ENCODE results near the gene KIF17. TPM values are rescaled to one million over a fixed set of nuclear protein-coding genes. Genes with fewer than 3 reads are reported as not detected.
"Not testable (repeated sequence)": the region's sequence is repeated elsewhere in the genome, so short reads cannot be mapped to it uniquely, and the experiment has no call there.

KIF17 gene
- total and polyA plus RNA-seq, 5 donors, result 2.0 to 6.4 (median 4.6) TPM

GRCh38 chr1:20684651-20685050 is 33.2 kb downstream of the KIF17 start:
- intact Hi-C loops (cut with DNase I), result no loop called here
- peaks cover 3% of the 10 kb centered on the region for H3K4me1 ChIP-seq (ENCODE audit: control insufficient read depth, insufficient read depth, low read length)
- peak overlapping the region; percentile 72 for H3K27ac ChIP-seq (ENCODE audit: low read length)

GRCh38 chr1:20684050-20684620 is 33.7 kb downstream of the KIF17 start:
- peak overlapping the region; percentile 72 for H3K27ac ChIP-seq (ENCODE audit: low read length)
- DNase-seq (peak in 1 of 3 donors; percentile 57), ATAC-seq (no peak)
- no peaks in the 10 kb centered on the region for H3K27me3 ChIP-seq (ENCODE audit: control insufficient read depth, insufficient read depth)
- intact Hi-C loops (cut with DNase I), result no loop called here
- H3K4me1 ChIP-seq (ENCODE audit: control insufficient read depth, insufficient read depth, low read length), result peaks cover 3% of the 10 kb centered on the region
- 66% methylated on average over 13 of the region's 13 CpGs for WGBS
- no peaks in the 10 kb centered on the region for H3K9me3 ChIP-seq (ENCODE audit: control insufficient read depth, low read length)
- H3K4me3 ChIP-seq (ENCODE audit: low read length), result peak overlapping the region; percentile 30

More at GRCh38 chr1:20684651-20685050, 33.2 kb downstream of the KIF17 start:
- H3K4me3 ChIP-seq (ENCODE audit: low read length), result peak overlapping the region; percentile 30
- peak; percentile 18 to 24 for ATAC-seq
- H3K9me3 ChIP-seq (ENCODE audit: control insufficient read depth, low read length), result no peaks in the 10 kb centered on the region
- H3K27me3 ChIP-seq (ENCODE audit: control insufficient read depth, insufficient read depth), result no peaks in the 10 kb centered on the region
- WGBS, result 80% methylated on average over 14 of the region's 14 CpGs
- no peak for DNase-seq

- ATAC-seq (no peak), DNase-seq (peak in 1 of 3 donors; percentile 63)
- H3K4me3 ChIP-seq (ENCODE audit: low read length), result peak overlapping the region; percentile 9
- H3K9me3 ChIP-seq (ENCODE audit: control insufficient read depth, low read length), result no peaks in the 10 kb centered on the region
- intact Hi-C loops (cut with DNase I), result no loop called here
- H3K27ac ChIP-seq (ENCODE audit: low read length), result peak overlapping the region; percentile 28
- H3K4me1 ChIP-seq (ENCODE audit: control insufficient read depth, insufficient read depth, low read length), result peaks cover 3% of the 10 kb centered on the region
- WGBS, result 73% methylated on average over 10 of the region's 10 CpGs
- H3K27me3 ChIP-seq (ENCODE audit: control insufficient read depth, insufficient read depth), result no peaks in the 10 kb centered on the region
Measured at GRCh38 chr1:20683614-20684013, 34.2 kb downstream of the KIF17 start.

- ATAC-seq, result no peak
- Histone ChIP-seq H3K4me3 (ENCODE audit: low read length) (no peak overlapping the region), H3K9me3 (ENCODE audit: control insufficient read depth, low read length) (no peaks in the 10 kb centered on the region), H3K27me3 (ENCODE audit: control insufficient read depth, insufficient read depth) (no peaks in the 10 kb centered on the region), H3K4me1 (ENCODE audit: control insufficient read depth, insufficient read depth, low read length) (peaks cover 3% of the 10 kb centered on the region), H3K27ac (ENCODE audit: low read length) (no peak overlapping the region)
- intact Hi-C loops (cut with DNase I), result no loop called here
- DNase-seq, result no peak
- WGBS, result 62% methylated on average over 24 of the region's 24 CpGs
Measured at GRCh38 chr1:20682571-20683236, 35.1 kb downstream of the KIF17 start.

GRCh38 chr1:20681999-20682398 is 35.8 kb downstream of the KIF17 start:
- intact Hi-C loops (cut with DNase I), result no loop called here
- Histone ChIP-seq H3K27ac (ENCODE audit: low read length) (no peak overlapping the region), H3K9me3 (ENCODE audit: control insufficient read depth, low read length) (no peaks in the 10 kb centered on the region), H3K4me3 (ENCODE audit: low read length) (no peak overlapping the region), H3K4me1 (ENCODE audit: control insufficient read depth, insufficient read depth, low read length) (peaks cover 3% of the 10 kb centered on the region), H3K27me3 (ENCODE audit: control insufficient read depth, insufficient read depth) (no peaks in the 10 kb centered on the region)
- ATAC-seq (no peak), DNase-seq (no peak)
- 91% methylated on average over 9 of the region's 9 CpGs for WGBS

- DNase-seq (no peak), ATAC-seq (no peak)
- Histone ChIP-seq H3K4me3 (ENCODE audit: low read length) (no peak overlapping the region), H3K27ac (ENCODE audit: low read length) (no peak overlapping the region), H3K27me3 (ENCODE audit: control insufficient read depth, insufficient read depth) (no peaks in the 10 kb centered on the region), H3K4me1 (ENCODE audit: control insufficient read depth, insufficient read depth, low read length) (no peaks in the 10 kb centered on the region), H3K9me3 (ENCODE audit: control insufficient read depth, low read length) (no peaks in the 10 kb centered on the region)
- intact Hi-C loops (cut with DNase I), result no loop called here
- WGBS, result 77% methylated on average over 5 of the region's 5 CpGs
Measured at GRCh38 chr1:20680269-20680668, 37.5 kb downstream of the KIF17 start.

- Histone ChIP-seq H3K9me3 (ENCODE audit: control insufficient read depth, low read length) (no peaks in the 10 kb centered on the region), H3K4me1 (ENCODE audit: control insufficient read depth, insufficient read depth, low read length) (no peaks in the 10 kb centered on the region), H3K27ac (ENCODE audit: low read length) (no peak overlapping the region), H3K27me3 (ENCODE audit: control insufficient read depth, insufficient read depth) (no peaks in the 10 kb centered on the region), H3K4me3 (ENCODE audit: low read length) (no peak overlapping the region)
- intact Hi-C loops (cut with DNase I), result no loop called here
- WGBS, result 80% methylated on average over 6 of the region's 6 CpGs
- DNase-seq, result no peak
- ATAC-seq, result no peak
Measured at GRCh38 chr1:20678599-20678998, 39.2 kb downstream of the KIF17 start.

GRCh38 chr1:20673626-20674025 is 44.2 kb downstream of the KIF17 start:
- H3K27me3 ChIP-seq (ENCODE audit: control insufficient read depth, insufficient read depth); H3K4me1 ChIP-seq (ENCODE audit: control insufficient read depth, insufficient read depth, low read length); intact Hi-C loops (cut with DNase I); H3K4me3 ChIP-seq (ENCODE audit: low read length); H3K27ac ChIP-seq (ENCODE audit: low read length); ATAC-seq; H3K9me3 ChIP-seq (ENCODE audit: control insufficient read depth, low read length): not testable (repeated sequence)
- 93% methylated on average over 11 of the region's 11 CpGs for WGBS
- DNase-seq, result peak in 1 of 3 donors; percentile 2

GRCh38 chr1:20672265-20672632 is 45.6 kb downstream of the KIF17 start:
- DNase-seq (peak in 1 of 3 donors; percentile 0), ATAC-seq (no peak)
- Histone ChIP-seq H3K4me3 (ENCODE audit: low read length) (no peak overlapping the region), H3K4me1 (ENCODE audit: control insufficient read depth, insufficient read depth, low read length) (no peaks in the 10 kb centered on the region), H3K27me3 (ENCODE audit: control insufficient read depth, insufficient read depth) (no peaks in the 10 kb centered on the region), H3K27ac (ENCODE audit: low read length) (no peak overlapping the region), H3K9me3 (ENCODE audit: control insufficient read depth, low read length) (no peaks in the 10 kb centered on the region)
- intact Hi-C loops (cut with DNase I), result no loop called here
- WGBS, result 91% methylated on average over 4 of the region's 4 CpGs

GRCh38 chr1:20670936-20671335 is 46.9 kb downstream of the KIF17 start:
- 91% methylated on average over 5 of the region's 5 CpGs for WGBS
- Histone ChIP-seq H3K4me3 (ENCODE audit: low read length) (no peak overlapping the region), H3K4me1 (ENCODE audit: control insufficient read depth, insufficient read depth, low read length) (no peaks in the 10 kb centered on the region), H3K9me3 (ENCODE audit: control insufficient read depth, low read length) (no peaks in the 10 kb centered on the region), H3K27ac (ENCODE audit: low read length) (no peak overlapping the region), H3K27me3 (ENCODE audit: control insufficient read depth, insufficient read depth) (no peaks in the 10 kb centered on the region)
- DNase-seq (no peak), ATAC-seq (no peak)
- intact Hi-C loops (cut with DNase I), result no loop called here

- no peaks in the 10 kb centered on the region for H3K27me3 ChIP-seq (ENCODE audit: control insufficient read depth, insufficient read depth)
- intact Hi-C loops (cut with DNase I), result no loop called here
- no peak overlapping the region for H3K4me3 ChIP-seq (ENCODE audit: low read length)
- ATAC-seq (no peak), DNase-seq (no peak)
- 98% methylated on average over 1 of the region's 1 CpG for WGBS
- H3K4me1 ChIP-seq (ENCODE audit: control insufficient read depth, insufficient read depth, low read length), result no peaks in the 10 kb centered on the region
- H3K9me3 ChIP-seq (ENCODE audit: control insufficient read depth, low read length), result no peaks in the 10 kb centered on the region
- no peak overlapping the region for H3K27ac ChIP-seq (ENCODE audit: low read length)
Measured at GRCh38 chr1:20668581-20668980, 49.2 kb downstream of the KIF17 start.
